NB4 (cell line): ENCODE results near the gene MAPRE3.

ENCODE experiments used
- CTCF ChIP-seq: IDR thresholded peaks from one replicate; pipeline ENCODE4 v1.5.1; 2012; ENCODE audit warnings: low read depth, low read length
- POLR2A ChIP-seq: IDR thresholded peaks from 2 replicates; pipeline ENCODE4 v1.6.1; 2011; ENCODE audit warnings: mild to moderate bottlenecking; ENCODE audit not compliant: insufficient read length; ENCODE audit errors: extremely low read depth

- TF ChIP-seq CTCF (no peak), POLR2A (no peak)
Measured at GRCh38 chr2:27071990-27072830, 101.8 kb downstream of the MAPRE3 start.
